Amniotic epithelial cell (primary cell): ENCODE data around the gene TECPR2.

Source experiments
- DNase-seq: peaks from one replicate; pipeline ENCODE4 v3.0.0-alpha.2; 2010; ENCODE audit warnings: low read depth

Gene TECPR2

GRCh38 chr14:102426796-102427195 lies 64.1 kb downstream of the TECPR2 start:
- no peak for DNase-seq

DNA sequence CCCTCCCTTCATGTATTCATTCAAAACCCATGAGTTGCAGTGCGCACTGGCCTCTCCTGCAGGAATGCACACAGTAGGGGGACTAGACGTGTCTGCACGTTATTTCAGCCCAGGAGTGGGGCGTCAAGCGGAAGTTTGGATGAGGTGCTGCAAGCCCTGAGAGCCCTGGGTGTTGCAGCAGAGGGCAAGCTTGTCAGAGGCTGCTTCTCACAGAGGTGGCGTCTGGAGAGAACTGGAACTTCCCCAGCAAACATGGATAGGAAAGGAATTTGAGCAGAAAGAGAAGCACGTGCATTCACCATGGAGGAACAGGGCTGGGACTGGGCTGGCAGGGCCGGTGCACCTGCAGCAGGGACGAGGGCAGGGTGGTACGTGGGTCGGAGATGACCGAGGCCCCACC lies 64.9 kb downstream of the TECPR2 start:
- DNase-seq: no peak

DNA sequence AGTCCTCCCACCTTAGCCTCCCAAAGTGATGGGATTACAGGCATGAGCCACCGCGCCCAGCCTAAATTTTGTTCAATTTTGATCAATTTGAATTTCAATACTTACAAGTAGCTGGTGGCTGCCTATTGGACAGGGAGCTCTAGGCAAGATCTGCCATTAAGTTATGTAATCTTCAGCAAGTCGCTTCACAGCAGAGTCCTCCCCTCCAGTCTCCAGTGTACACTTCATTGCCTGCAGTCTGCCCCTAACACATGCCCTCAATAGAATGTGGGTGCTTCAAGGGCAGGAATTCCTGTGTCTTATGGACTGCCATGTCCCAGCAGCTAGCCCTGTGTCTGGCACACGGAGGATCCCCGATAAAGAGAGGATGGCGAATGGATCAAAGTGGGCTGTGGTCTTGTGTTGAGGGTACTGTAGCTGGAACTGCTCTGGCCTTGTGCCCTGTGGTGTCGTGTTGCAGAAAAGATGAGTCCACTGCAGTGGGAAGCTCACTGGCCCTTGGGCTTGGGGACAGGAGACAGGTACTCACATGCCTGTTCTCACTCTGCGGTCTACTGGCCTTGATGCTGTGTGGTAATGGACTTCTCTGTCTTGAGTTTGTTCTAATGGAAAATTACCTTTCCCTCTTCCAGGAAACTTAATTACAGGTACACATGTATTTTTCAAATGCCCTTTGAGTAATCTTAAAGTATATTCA lies 67.6 kb downstream of the TECPR2 start:
- no peak for DNase-seq

GRCh38 chr14:102431751-102432150 lies 69.0 kb downstream of the TECPR2 start:
- no peak for DNase-seq

DNA sequence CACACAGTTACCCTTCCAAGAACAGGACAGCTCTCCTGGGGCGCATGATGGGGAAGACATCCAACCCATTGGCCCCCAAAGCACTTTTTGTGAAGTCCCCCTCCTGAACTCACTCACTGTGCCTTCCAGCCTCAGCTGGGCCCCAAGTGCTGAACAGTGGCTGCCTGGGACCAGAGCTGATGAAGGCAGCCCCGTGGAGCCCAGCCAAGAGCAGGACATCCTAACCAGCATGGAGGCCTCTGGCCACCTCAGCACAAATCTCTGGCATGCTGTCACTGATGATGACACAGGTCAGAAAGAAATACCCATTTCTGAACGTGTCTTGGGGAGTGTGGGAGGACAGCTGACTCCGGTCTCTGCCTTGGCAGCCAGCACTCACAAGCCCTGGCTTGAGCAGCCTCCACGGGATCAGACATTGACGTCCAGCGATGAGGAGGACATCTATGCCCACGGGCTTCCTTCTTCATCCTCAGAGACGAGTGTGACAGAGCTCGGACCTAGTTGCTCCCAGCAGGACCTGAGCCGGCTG lies 72.0 kb downstream of the TECPR2 start:
- DNase-seq: no peak

DNA sequence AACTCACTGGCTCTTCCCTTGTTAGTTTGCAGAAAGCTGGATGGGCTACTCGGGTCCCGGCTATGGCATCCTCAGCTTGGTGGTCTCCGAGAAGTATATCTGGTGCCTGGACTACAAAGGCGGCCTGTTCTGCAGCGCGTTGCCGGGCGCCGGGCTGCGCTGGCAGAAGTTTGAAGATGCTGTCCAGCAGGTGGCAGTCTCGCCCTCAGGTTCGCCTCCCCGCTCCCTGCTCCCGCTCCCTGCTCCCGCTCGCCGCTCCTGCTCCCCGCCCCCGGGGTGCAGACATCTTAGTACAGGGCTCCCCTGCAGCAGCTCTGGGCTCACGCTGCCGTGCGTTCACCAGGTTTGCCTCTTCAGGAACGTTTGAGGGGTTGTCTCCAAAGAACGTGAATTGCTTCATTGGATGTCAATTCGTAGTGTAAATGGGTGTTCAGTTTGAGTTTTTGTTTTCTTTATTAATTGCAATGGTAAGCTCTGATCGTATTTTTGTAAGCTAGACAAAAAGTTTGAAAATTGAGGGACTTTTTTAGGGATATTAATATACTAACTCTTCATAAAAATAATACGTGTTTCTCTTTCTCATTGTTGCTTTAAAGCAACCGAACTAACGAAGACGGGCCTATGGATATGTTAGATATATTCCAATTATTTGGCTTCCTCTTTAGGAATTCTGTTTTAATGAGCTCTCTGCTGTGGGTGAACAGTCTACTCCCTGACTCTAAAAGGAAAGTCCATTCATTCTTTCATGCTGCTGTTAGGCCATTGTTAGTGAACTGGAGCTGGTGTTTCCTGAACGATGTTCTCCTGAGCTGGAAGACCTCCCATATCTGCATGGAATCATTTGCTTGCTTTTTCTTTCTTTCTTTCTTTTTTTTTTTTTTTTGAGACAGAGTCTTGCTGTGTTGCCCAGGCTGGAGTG lies 75.5 kb downstream of the TECPR2 start:
- DNase-seq: peak; percentile 68

DNA sequence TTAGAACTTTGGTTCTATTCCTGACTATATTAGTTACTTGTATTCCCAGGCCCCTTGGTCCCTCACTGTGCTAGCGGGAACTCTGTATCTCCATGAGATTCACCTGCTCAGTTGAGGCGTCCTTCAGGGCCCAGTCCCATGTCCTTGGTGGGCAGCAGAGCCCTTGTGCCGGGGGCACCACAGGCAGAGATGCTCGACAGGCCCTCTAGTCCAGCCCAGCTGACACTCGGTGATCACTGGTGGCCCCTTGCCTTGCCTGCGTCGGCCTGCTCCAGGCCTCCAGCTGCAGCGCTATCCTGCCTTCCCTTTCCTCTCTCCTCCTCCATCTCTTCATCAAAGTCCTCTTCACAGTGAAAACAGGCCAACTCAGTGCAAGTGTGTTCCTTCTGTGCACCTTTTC lies 76.8 kb downstream of the TECPR2 start:
- DNase-seq: no peak

- DNase-seq: no peak
Observed at GRCh38 chr14:102440392-102440791, 77.7 kb downstream of the TECPR2 start.

DNA sequence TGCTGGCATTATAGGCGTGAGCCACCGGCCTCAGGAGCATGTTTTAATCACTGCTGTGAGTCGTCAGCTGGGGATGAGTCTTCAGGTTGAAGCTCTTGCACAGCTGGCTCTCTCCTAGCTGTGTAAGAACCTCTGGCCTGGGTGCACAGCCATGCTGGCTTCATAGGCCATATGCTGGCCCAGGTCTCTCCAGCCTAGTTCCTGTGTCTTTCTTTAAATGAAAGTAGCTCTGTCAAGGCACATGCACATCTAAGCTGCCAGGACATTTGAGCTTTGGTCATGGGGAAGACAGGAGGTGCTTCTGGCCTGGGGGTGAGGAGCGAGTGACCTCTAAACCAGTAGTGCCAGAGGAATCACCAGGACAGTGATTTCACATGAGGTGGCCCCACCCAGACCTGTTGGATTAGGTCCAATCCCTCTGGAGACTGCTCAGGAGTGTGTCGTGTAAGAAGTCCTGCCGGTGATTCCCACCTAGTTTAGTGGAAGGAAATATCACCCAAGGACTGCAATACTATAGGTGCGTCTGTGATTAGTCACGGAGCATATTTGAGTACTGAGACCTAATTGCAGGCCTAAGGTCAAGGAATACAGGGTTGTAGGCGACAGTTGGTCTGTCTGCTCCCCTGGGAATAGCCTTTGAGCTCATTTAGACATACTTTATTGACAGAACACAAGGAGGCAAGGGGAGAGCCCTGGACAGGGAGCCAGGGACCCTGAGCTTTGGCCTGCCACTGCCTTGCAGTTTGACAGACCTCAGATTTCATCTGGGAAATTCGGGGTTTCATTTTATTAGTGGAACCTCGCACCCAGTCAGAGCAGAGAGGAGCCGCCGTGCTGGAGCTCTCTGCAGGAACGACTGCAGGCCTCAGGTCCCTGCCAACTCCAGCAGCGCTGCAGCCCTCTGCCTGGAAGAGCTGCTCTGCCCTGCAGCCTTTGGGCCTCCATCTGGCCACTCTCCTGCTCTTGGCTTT lies 79.8 kb downstream of the TECPR2 start:
- DNase-seq: no peak

GRCh38 chr14:102445066-102445465 lies 82.3 kb downstream of the TECPR2 start:
- DNase-seq: no peak

DNA sequence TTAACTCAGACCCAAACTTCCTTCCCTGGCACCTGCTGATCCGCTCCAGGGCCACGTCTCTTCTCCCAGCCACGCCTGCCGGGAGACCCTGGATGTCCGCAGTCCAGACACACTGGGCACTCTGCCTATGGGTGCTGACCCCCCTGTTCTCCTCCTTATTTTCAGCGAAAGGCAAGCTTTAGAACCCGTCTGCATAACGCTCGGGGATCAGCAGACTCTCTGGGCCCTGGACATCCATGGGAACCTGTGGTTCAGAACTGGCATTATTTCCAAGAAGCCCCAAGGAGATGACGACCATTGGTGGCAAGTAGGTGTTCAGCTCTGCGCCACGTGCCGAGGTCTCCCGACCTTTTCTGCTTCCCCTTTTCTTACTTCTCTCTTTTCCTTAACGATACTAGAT lies 82.9 kb downstream of the TECPR2 start:
- DNase-seq: no peak

- DNase-seq: no peak
Observed at GRCh38 chr14:102450206-102451063, 87.7 kb downstream of the TECPR2 start.

DNA sequence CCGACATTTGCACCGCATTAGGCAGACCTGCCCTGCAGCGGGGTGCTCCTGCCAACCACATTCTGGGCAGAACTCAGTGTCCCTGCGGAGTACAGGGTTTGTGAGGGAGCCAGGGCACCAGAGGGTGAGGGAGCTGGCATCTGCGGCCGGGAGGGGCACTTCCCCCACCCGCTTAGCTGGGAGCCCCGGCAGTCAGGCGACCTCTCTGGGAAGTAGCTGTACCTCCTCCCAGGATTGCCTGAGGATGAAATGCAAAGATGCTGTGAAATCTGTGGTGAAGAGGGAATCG lies 88.3 kb downstream of the TECPR2 start:
- no peak for DNase-seq

DNA sequence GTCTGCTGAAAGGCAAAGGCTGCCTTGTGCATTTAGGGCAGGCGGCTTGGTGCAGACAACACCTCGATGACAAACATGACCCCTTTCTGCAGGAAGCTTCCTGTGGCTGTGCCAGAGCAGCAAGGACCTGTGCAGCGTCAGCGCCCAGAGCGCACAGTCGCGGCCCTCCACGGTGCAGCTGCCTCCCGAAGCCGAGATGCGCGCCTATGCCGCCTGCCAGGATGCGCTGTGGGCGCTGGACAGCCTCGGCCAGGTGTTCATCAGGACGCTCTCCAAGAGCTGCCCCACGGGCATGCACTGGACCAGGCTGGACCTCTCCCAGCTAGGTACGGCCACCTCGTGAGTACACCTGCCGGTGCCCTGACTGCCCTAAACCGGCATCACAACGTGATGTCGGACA lies 89.6 kb downstream of the TECPR2 start:
- DNase-seq: no peak

DNA sequence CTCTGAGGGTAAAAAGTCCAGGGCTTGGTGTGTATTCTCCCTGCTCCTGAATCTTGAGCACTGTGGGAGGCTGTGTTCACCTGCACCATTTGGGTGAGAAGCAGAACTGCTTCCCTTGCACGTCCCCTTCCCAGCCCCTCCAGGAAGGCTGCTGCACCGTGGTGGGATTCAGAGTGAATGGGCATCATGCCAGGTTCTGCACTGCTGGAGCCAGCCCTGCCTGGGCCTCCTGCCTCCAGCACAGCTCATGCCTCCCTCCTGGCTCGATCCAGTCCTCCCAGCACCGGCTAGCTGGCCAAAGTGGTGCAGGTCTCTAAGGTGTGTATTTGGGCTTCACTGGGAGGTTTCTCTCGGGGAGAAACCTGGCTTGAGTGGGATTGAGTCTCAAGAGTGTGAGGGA lies 92.0 kb downstream of the TECPR2 start:
- DNase-seq: no peak

- DNase-seq: no peak
Observed at GRCh38 chr14:102457509-102457908, 94.8 kb downstream of the TECPR2 start.

DNA sequence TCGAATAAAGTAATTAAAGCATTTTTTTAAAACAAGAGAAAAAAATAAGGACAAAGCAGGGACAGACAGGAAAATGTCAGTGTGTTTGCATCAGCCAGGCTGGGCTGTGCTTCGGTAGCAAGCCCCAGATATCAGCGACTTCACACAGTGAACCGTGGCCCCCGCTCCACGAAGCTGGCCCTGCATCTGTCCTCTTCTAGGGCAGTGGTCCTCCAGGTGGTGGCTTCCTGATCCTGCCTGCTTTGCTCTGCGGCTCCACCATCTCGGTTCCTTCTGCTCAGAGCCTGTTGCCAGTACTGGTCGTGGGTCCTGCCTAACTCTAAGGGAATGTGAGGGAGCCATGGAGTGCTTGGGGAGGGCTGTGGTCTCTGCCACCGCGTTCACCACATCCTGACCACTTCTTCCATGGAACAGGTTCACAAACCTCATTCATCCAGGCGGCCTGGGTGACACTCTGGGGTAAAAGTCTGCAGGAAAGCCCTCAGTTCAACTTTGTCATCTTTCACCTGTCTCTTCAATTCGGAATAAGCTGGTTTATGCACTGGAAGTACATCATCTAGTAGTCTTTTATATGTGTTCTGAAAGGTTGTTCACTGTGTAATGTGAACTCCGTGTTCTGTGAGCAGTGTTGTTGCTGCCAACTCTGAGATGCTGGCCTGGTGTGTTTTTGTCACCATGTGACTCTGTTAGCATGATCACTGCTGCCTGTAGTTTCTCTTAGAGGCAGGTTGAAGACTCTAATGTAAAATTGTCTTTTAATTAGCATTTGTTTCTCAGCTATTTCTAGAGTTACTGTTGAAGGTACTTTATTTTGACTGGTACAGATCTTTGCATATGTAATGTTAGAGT lies 99.0 kb downstream of the TECPR2 start:
- no peak for DNase-seq

DNA sequence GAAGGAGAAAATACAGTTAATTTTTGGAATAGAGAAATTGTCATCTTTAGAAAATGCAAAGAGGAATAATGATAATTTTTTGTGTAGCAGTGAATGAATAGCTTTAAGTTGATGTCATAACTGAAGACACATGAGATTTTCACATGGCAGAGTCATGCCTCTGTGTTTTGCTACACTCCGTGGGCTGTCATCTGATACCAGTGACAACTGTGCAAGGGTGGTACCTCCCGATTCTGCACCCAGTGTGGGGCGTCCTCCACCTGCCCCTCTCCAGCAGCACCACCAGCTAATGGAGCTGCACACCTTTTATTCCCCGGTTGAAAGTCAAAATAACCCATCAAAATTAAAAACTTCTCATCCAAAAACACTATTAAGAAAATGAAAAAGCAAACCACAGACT lies 99.7 kb downstream of the TECPR2 start:
- DNase-seq: no peak

- DNase-seq: no peak
Observed at GRCh38 chr14:102464006-102464405, 101.3 kb downstream of the TECPR2 start.

DNA sequence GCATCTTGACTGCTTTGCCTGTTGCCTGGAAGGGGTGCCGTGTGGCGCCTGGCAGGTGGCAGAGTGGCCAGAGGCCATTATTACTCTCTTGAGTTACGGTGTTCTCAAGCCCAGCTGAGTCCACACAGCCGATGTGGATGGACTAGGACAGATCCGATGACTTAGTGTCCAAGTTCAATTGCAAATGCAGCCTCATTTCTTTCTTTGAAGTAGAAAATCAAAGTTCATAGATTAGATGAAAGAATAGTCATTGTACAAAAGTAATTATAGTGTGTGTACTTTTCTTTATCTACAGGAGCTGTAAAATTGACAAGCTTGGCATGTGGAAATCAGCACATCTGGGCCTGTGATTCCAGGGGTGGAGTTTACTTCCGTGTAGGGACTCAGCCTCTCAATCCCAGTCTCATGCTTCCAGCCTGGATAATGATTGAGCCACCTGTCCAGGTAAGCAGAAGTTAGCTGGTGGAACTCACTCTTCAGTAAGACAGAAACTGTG lies 102.2 kb downstream of the TECPR2 start:
- DNase-seq: no peak
